Smooth muscle cell of bladder (primary cell): Measurements from ENCODE around the gene FANCF. TPM values are rescaled to one million over a fixed set of nuclear protein-coding genes. Genes with fewer than 3 reads are reported as not detected.

ENCODE experiments used
- total RNA-seq: library from RNA; depleted of rRNA; stranded (reverse); fragments of >200 nt; gene quantifications from 2 replicates; pipeline ENCODE4 v1.2.3, GENCODE V29; 2014

Gene FANCF, protein sequence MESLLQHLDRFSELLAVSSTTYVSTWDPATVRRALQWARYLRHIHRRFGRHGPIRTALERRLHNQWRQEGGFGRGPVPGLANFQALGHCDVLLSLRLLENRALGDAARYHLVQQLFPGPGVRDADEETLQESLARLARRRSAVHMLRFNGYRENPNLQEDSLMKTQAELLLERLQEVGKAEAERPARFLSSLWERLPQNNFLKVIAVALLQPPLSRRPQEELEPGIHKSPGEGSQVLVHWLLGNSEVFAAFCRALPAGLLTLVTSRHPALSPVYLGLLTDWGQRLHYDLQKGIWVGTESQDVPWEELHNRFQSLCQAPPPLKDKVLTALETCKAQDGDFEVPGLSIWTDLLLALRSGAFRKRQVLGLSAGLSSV
- 5.5 and 6.7 TPM in 2 replicates for total RNA-seq

DNA sequence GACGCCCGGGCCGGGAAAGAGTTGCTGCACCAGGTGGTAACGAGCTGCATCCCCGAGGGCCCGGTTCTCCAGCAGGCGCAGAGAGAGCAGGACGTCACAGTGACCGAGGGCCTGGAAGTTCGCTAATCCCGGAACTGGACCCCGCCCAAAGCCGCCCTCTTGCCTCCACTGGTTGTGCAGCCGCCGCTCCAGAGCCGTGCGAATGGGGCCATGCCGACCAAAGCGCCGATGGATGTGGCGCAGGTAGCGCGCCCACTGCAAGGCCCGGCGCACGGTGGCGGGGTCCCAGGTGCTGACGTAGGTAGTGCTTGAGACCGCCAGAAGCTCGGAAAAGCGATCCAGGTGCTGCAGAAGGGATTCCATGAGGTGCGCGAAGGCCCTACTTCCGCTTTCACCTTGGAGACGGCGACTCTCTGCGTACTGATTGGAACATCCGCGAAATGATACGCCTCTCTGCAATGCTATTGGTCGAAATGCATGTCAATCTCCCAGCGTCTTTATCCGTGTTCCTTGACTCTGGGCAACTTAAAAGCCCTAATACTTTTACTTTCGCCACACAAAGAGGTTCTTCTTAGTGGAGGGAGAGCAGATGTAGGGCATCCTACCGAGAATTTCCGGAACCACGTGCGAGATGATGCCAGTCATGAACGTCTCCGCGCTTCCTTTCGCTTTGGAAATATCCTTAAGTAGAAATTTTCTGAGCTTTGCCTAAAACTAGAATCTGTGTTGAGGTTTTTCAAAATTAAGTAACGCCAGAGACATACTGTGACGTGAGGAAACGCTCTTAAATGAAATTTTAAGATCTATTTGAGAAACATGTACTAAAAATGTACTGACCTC is at the start of gene FANCF:
FANCF (minus strand) TSS at position 376 of the 840 bp plus-strand sequence; CDS start at position 363, 13 bp downstream.

DNA sequence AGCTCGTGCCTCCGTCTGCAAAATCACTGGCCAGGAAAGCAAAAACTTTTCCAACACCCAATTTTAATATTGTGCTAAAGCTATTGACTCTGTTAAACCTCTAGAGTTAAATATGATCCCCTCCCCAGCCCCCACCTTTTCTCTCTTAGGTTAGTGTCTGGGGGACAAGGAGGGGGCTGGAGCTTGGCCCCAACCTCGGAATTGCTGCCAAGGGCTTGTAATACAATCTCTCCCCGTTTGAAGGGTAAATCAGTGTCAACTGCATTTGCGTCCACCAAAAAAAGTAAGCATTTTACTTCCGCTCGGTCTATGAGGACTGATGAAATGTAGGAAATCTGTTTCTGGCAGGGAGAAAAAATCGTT is 40.7 kb upstream of the FANCF start, which contains the start of gene GAS2:
GAS2 (plus strand) TSS at position 287 of the 363 bp plus-strand sequence. CDS start 8,259 bp downstream, outside the sequence.

Other genes with a start within 250 kb of the FANCF start
- 0.65 and 0.85 TPM in 2 replicates for gene GAS2, start 40.8 kb upstream of the FANCF start, total RNA-seq
- gene SVIP, start 204.0 kb upstream of the FANCF start, total RNA-seq: 1.7 and 1.8 TPM in 2 replicates
- gene CCDC179, start 234.7 kb upstream of the FANCF start, total RNA-seq: not detected in 2 replicates